Peyer's patch (tissue), 4 donors: ENCODE measurements around the gene SORBS1.

Source experiments
- CTCF ChIP-seq, 6 experiments: fragments of 450-650 bp in 4 of 6; fragments of 200-600 bp in 2 of 6; sonication (generic) in 1 of 6; IDR thresholded peaks; one replicate each; pipeline ENCODE4 v1.5.1; 2017 to 2019; ENCODE audit warnings: antibody characterized with exemption in 6 of 6, mild to moderate bottlenecking in 3 of 6, moderate library complexity in 1 of 6
- POLR2A ChIP-seq, 2 donors: fragments of 450-650 bp; IDR thresholded peaks; one replicate each; pipeline ENCODE4 v1.5.1; 2017; ENCODE audit warnings: antibody characterized with exemption in 2 of 2, mild to moderate bottlenecking in 2 of 2, moderate library complexity in 2 of 2

- no peak for TF ChIP-seq CTCF (IDR thresholded peaks at IDR 0.05)
- TF ChIP-seq POLR2A (IDR thresholded peaks at IDR 0.05): no peak
Observed at GRCh38 chr10:95403700-95404461, 157.3 kb downstream of the SORBS1 start.
